Measurements from ENCODE around the gene EXD2. TPM values are rescaled to one million over a fixed set of nuclear protein-coding genes. Genes with fewer than 3 reads are reported as not detected.
"Not testable (repeated sequence)": the region's sequence is repeated elsewhere in the genome, so short reads cannot be mapped to it uniquely, and the experiment has no call there.

Gene EXD2
- total and polyA plus RNA-seq, 7 experiments from 2014 or later = 3.7 to 17.2 (median 10.6) TPM

DNA sequence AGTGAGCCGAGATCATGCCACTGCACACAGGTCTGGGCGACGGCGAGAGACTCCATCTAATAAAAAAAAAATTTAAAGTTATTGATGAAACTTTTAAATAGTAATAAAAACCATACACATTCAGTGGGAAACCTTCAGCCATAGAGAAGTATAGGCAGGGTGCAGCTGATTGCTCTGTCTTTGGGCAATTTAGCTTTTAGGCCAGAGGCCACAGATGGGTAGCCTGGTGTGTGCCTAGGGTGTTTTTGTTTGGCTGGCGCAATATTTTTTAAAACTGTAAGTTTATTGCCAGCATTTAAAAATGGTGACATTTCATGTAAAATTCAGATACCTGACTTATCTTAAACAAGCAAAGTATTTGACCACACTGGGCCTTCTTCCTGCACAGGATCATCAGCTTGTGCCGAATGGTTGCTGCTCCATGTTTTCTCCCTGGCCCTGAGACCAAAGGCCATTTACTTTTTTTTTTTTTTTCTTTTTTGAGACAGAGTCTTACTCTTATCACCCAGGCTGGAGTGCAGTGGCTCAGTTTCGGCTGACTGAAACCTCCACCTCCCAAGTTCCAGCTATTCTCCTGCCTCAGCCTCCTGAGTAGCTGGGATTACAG lies 16.2 kb downstream of the EXD2 start:
- H3K27me3 Mint-ChIP-seq = no peaks in the 10 kb centered on the region
- Histone ChIP-seq H3K4me1 (ENCODE audit: control insufficient read depth in 2 of 2, insufficient read depth in 2 of 2, low read length in 2 of 2) (no peaks in the 10 kb centered on the region), H3K36me3 (ENCODE audit: control insufficient read depth in 2 of 3, insufficient read depth in 3 of 3, low read length in 3 of 3) (peaks cover 0 to 14% (median 0%) of the 10 kb centered on the region in 3 experiments), H3K4me3 (ENCODE audit: low read length) (no peak overlapping the region), H3K27me3 (ENCODE audit: control insufficient read depth in 2 of 2, insufficient read depth in 2 of 2, low read length in 2 of 2) (no peaks in the 10 kb centered on the region), H3K9me3 (ENCODE audit: control insufficient read depth in 2 of 3, low read length in 3 of 3) (no peaks in the 10 kb centered on the region), H3K27ac (ENCODE audit: low read depth, low read length) (no peak overlapping the region)
- intact Hi-C loops (cut with micrococcal nuclease) = no loop called here
- CTCF ChIA-PET = no interaction called here
- H3K36me3 Mint-ChIP-seq = peaks cover 0 to 23% (median 0%) of the 10 kb centered on the region in 5 donors
- no peak overlapping the region for H3K4me3 Mint-ChIP-seq
- H3K4me1 Mint-ChIP-seq = peaks cover 0 to 6% (median 2%) of the 10 kb centered on the region in 7 donors
- POLR2A ChIA-PET = interaction anchor here (0.6 kb wide), 1 partner anchor 1566 kb away, joined by 4 read pairs; no protein-coding TSS in a partner anchor
- no peak for ATAC-seq
- H3K9me3 Mint-ChIP-seq = no peaks in the 10 kb centered on the region
- H3K27ac Mint-ChIP-seq = no peak overlapping the region
- DNase-seq = no peak

GRCh38 chr14:69208666-69209065 lies 17.4 kb downstream of the EXD2 start:
- intact Hi-C loops (cut with micrococcal nuclease) = no loop called here
- no peak overlapping the region for H3K27ac Mint-ChIP-seq
- no peak for ATAC-seq

GRCh38 chr14:69214393-69214792 lies 23.1 kb downstream of the EXD2 start:
- DNase-seq (no peak), ATAC-seq (no peak)
- no peaks in the 10 kb centered on the region for H3K9me3 ChIP-seq (ENCODE audit: control insufficient read depth in 2 of 3, low read length in 3 of 3)
- Mint-ChIP-seq H3K4me3 (no peak overlapping the region), H3K4me1 (peaks cover 0 to 4% (median 0%) of the 10 kb centered on the region in 7 donors), H3K9me3 (peaks cover 0 to 5% (median 0%) of the 10 kb centered on the region in 11 donors), H3K27ac (no peak overlapping the region), H3K36me3 (peaks cover 3 to 64% (median 32%) of the 10 kb centered on the region in 5 donors), H3K27me3 (no peaks in the 10 kb centered on the region)
- intact Hi-C loops (cut with micrococcal nuclease) = no loop called here
- ChIA-PET POLR2A (interaction anchor here (0.6 kb wide), 1 partner anchor 168 kb away, joined by 3 read pairs; no protein-coding TSS in a partner anchor), CTCF (no interaction called here)
- H3K4me1 ChIP-seq (ENCODE audit: control insufficient read depth in 2 of 2, insufficient read depth in 2 of 2, low read length in 2 of 2) = no peaks in the 10 kb centered on the region
- no peak overlapping the region for H3K27ac ChIP-seq (ENCODE audit: low read depth, low read length)
- no peaks in the 10 kb centered on the region for H3K27me3 ChIP-seq (ENCODE audit: control insufficient read depth in 2 of 2, insufficient read depth in 2 of 2, low read length in 2 of 2)
- H3K36me3 ChIP-seq (ENCODE audit: control insufficient read depth in 2 of 3, insufficient read depth in 3 of 3, low read length in 3 of 3) = peaks cover 0 to 12% (median 0%) of the 10 kb centered on the region in 3 experiments
- H3K4me3 ChIP-seq (ENCODE audit: low read length) = no peak overlapping the region

More at GRCh38 chr14:69208666-69209065, 17.4 kb downstream of the EXD2 start:
- Histone ChIP-seq H3K27ac (ENCODE audit: low read depth, low read length) (no peak overlapping the region), H3K36me3 (ENCODE audit: control insufficient read depth in 2 of 3, insufficient read depth in 3 of 3, low read length in 3 of 3) (peaks cover 0 to 14% (median 0%) of the 10 kb centered on the region in 3 experiments), H3K27me3 (ENCODE audit: control insufficient read depth in 2 of 2, insufficient read depth in 2 of 2, low read length in 2 of 2) (no peaks in the 10 kb centered on the region), H3K4me1 (ENCODE audit: control insufficient read depth in 2 of 2, insufficient read depth in 2 of 2, low read length in 2 of 2) (no peaks in the 10 kb centered on the region), H3K9me3 (ENCODE audit: control insufficient read depth in 2 of 3, low read length in 3 of 3) (no peaks in the 10 kb centered on the region), H3K4me3 (ENCODE audit: low read length) (no peak overlapping the region)
- ChIA-PET POLR2A (no interaction called here), CTCF (no interaction called here)
- H3K4me1 Mint-ChIP-seq = peaks cover 0 to 6% (median 2%) of the 10 kb centered on the region in 7 donors
- H3K4me3 Mint-ChIP-seq = no peak overlapping the region
- peaks cover 0 to 24% (median 1%) of the 10 kb centered on the region in 5 donors for H3K36me3 Mint-ChIP-seq
- H3K27me3 Mint-ChIP-seq = no peaks in the 10 kb centered on the region
- no peaks in the 10 kb centered on the region for H3K9me3 Mint-ChIP-seq
- DNase-seq = no peak

GRCh38 chr14:69217663-69218062 lies 26.4 kb downstream of the EXD2 start:
- CTCF ChIA-PET = not testable (repeated sequence)

GRCh38 chr14:69224946-69225345 lies 33.6 kb downstream of the EXD2 start:
- H3K27me3 ChIP-seq (ENCODE audit: control insufficient read depth in 2 of 2, insufficient read depth in 2 of 2, low read length in 2 of 2) = no peaks in the 10 kb centered on the region
- CTCF ChIA-PET = no interaction called here
- peaks cover 0 to 29% (median 6%) of the 10 kb centered on the region in 5 donors for H3K36me3 Mint-ChIP-seq
- peaks cover 0 to 6% (median 0%) of the 10 kb centered on the region in 3 experiments for H3K36me3 ChIP-seq (ENCODE audit: control insufficient read depth in 2 of 3, insufficient read depth in 3 of 3, low read length in 3 of 3)
- no peak overlapping the region for H3K4me3 ChIP-seq (ENCODE audit: low read length)
- H3K4me1 ChIP-seq (ENCODE audit: control insufficient read depth in 2 of 2, insufficient read depth in 2 of 2, low read length in 2 of 2) = no peaks in the 10 kb centered on the region
- POLR2A ChIA-PET = no interaction called here
- no peak overlapping the region for H3K27ac Mint-ChIP-seq
- H3K4me1 Mint-ChIP-seq = peaks cover 0 to 6% (median 0%) of the 10 kb centered on the region in 7 donors
- intact Hi-C loops (cut with micrococcal nuclease) = no loop called here
- DNase-seq = no peak
- no peak overlapping the region for H3K4me3 Mint-ChIP-seq
- ATAC-seq = no peak
- no peaks in the 10 kb centered on the region for H3K27me3 Mint-ChIP-seq
- H3K9me3 Mint-ChIP-seq = no peaks in the 10 kb centered on the region
- H3K27ac ChIP-seq (ENCODE audit: low read depth, low read length) = no peak overlapping the region
- no peaks in the 10 kb centered on the region for H3K9me3 ChIP-seq (ENCODE audit: control insufficient read depth in 2 of 3, low read length in 3 of 3)

More at GRCh38 chr14:69217663-69218062, 26.4 kb downstream of the EXD2 start:
- H3K27me3 ChIP-seq (ENCODE audit: control insufficient read depth in 2 of 2, insufficient read depth in 2 of 2, low read length in 2 of 2); H3K9me3 Mint-ChIP-seq; H3K4me3 ChIP-seq (ENCODE audit: low read length); H3K4me3 Mint-ChIP-seq; DNase-seq; H3K27ac Mint-ChIP-seq; ATAC-seq; H3K4me1 Mint-ChIP-seq; H3K27me3 Mint-ChIP-seq; H3K36me3 ChIP-seq (ENCODE audit: control insufficient read depth in 2 of 3, insufficient read depth in 3 of 3, low read length in 3 of 3); POLR2A ChIA-PET; H3K9me3 ChIP-seq (ENCODE audit: control insufficient read depth in 2 of 3, low read length in 3 of 3); H3K4me1 ChIP-seq (ENCODE audit: control insufficient read depth in 2 of 2, insufficient read depth in 2 of 2, low read length in 2 of 2); H3K27ac ChIP-seq (ENCODE audit: low read depth, low read length): not testable (repeated sequence)
- peaks cover 3 to 56% (median 38%) of the 10 kb centered on the region in 5 donors for H3K36me3 Mint-ChIP-seq
- intact Hi-C loops (cut with micrococcal nuclease) = loop anchor here in 1 of 2 donors (2.0 kb wide), 1 partner anchor 89 kb away; no protein-coding TSS in a partner anchor

GRCh38 chr14:69226178-69226577 lies 34.9 kb downstream of the EXD2 start:
- no peaks in the 10 kb centered on the region for H3K27me3 Mint-ChIP-seq
- DNase-seq (no peak), ATAC-seq (no peak)
- H3K4me1 ChIP-seq (ENCODE audit: control insufficient read depth in 2 of 2, insufficient read depth in 2 of 2, low read length in 2 of 2) = no peaks in the 10 kb centered on the region
- peaks cover 0 to 6% (median 0%) of the 10 kb centered on the region in 3 experiments for H3K36me3 ChIP-seq (ENCODE audit: control insufficient read depth in 2 of 3, insufficient read depth in 3 of 3, low read length in 3 of 3)
- no peaks in the 10 kb centered on the region for H3K9me3 Mint-ChIP-seq
- CTCF ChIA-PET = interaction anchor here (1.4 kb wide), 1 partner anchor 16 kb away, joined by 3 read pairs; no protein-coding TSS in a partner anchor
- H3K4me1 Mint-ChIP-seq = peaks cover 0 to 6% (median 0%) of the 10 kb centered on the region in 7 donors
- H3K4me3 ChIP-seq (ENCODE audit: low read length) = no peak overlapping the region
- H3K9me3 ChIP-seq (ENCODE audit: control insufficient read depth in 2 of 3, low read length in 3 of 3) = no peaks in the 10 kb centered on the region
- H3K27me3 ChIP-seq (ENCODE audit: control insufficient read depth in 2 of 2, insufficient read depth in 2 of 2, low read length in 2 of 2) = no peaks in the 10 kb centered on the region
- H3K27ac ChIP-seq (ENCODE audit: low read depth, low read length) = no peak overlapping the region
- POLR2A ChIA-PET = no interaction called here
- intact Hi-C loops (cut with micrococcal nuclease) = no loop called here
- H3K36me3 Mint-ChIP-seq = peaks cover 0 to 35% (median 6%) of the 10 kb centered on the region in 5 donors
- no peak overlapping the region for H3K27ac Mint-ChIP-seq
- no peak overlapping the region for H3K4me3 Mint-ChIP-seq

DNA sequence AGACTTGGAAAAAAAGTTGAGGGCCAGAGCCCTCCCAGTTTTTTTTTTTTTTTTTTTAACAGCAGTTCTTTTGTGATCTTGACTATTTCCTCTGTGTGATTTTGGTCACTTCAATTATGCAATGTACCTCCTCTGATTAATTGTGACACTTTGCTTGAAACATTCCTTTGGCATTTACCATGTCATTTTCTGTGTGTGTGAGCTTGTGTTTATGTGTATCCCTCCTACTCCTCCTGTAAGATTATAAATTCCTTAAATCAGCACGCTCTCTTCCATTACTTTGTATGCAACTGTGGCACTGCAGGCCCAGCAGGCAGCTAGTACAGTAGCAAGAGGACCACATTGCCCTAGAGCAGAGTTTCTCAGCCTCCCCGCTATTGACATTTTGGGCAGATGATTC lies 35.4 kb downstream of the EXD2 start:
- POLR2A ChIA-PET = no interaction called here
- intact Hi-C loops (cut with micrococcal nuclease) = no loop called here

More for the DNA sequence above, 35.4 kb downstream of the EXD2 start:
- no peaks in the 10 kb centered on the region for H3K9me3 ChIP-seq (ENCODE audit: control insufficient read depth in 2 of 3, low read length in 3 of 3)
- Mint-ChIP-seq H3K27ac (no peak overlapping the region), H3K27me3 (no peaks in the 10 kb centered on the region), H3K4me3 (no peak overlapping the region), H3K9me3 (no peaks in the 10 kb centered on the region), H3K36me3 (peaks cover 2 to 41% (median 6%) of the 10 kb centered on the region in 5 donors), H3K4me1 (peaks cover 0 to 6% (median 0%) of the 10 kb centered on the region in 7 donors)
- DNase-seq (no peak), ATAC-seq (no peak)
- CTCF ChIA-PET = interaction anchor here (1.4 kb wide), 1 partner anchor 15 kb away, joined by 3 read pairs; no protein-coding TSS in a partner anchor
- H3K4me3 ChIP-seq (ENCODE audit: low read length) = no peak overlapping the region
- no peaks in the 10 kb centered on the region for H3K27me3 ChIP-seq (ENCODE audit: control insufficient read depth in 2 of 2, insufficient read depth in 2 of 2, low read length in 2 of 2)
- H3K4me1 ChIP-seq (ENCODE audit: control insufficient read depth in 2 of 2, insufficient read depth in 2 of 2, low read length in 2 of 2) = no peaks in the 10 kb centered on the region
- peaks cover 0 to 6% (median 0%) of the 10 kb centered on the region in 3 experiments for H3K36me3 ChIP-seq (ENCODE audit: control insufficient read depth in 2 of 3, insufficient read depth in 3 of 3, low read length in 3 of 3)
- no peak overlapping the region for H3K27ac ChIP-seq (ENCODE audit: low read depth, low read length)

Data from naive thymus-derived CD4-positive, alpha-beta T cell (primary cell).